Muscle layer of duodenum (tissue), 2 donors: Measurements from ENCODE around the gene COL6A3.

ENCODE experiments used
- H3K27ac ChIP-seq: one replicate; pipeline ENCODE4 v1.7.0; 2013; ENCODE audit warnings: mild to moderate bottlenecking, low read length
- H3K27me3 ChIP-seq: one replicate; pipeline ENCODE4 v1.7.0; 2013; ENCODE audit warnings: low read depth, mild to moderate bottlenecking, control low read depth, low read length
- H3K36me3 ChIP-seq, 2 donors: one replicate each; pipeline ENCODE4 v1.7.0; 2013; ENCODE audit warnings: low read length in 2 of 2, control low read depth in 1 of 2, mild to moderate bottlenecking in 1 of 2; ENCODE audit not compliant: insufficient read depth in 2 of 2, control insufficient read depth in 1 of 2
- H3K4me1 ChIP-seq, 2 donors: one replicate each; pipeline ENCODE4 v1.7.0; 2013; ENCODE audit warnings: low read length in 2 of 2, mild to moderate bottlenecking in 2 of 2, control low read depth in 1 of 2, moderate library complexity in 1 of 2; ENCODE audit not compliant: insufficient read depth in 2 of 2, control insufficient read depth in 1 of 2
- H3K4me3 ChIP-seq, 2 donors: one replicate each; pipeline ENCODE4 v1.7.0; 2013; ENCODE audit warnings: low read length in 2 of 2, low read depth in 1 of 2, mild to moderate bottlenecking in 1 of 2
- H3K9me3 ChIP-seq, 2 donors: one replicate each; pipeline ENCODE4 v1.7.0; 2013; ENCODE audit warnings: low read length in 2 of 2, control low read depth in 1 of 2, mild to moderate bottlenecking in 1 of 2; ENCODE audit not compliant: control insufficient read depth in 1 of 2
- donor health status: healthy.

The COL6A3 gene

DNA sequence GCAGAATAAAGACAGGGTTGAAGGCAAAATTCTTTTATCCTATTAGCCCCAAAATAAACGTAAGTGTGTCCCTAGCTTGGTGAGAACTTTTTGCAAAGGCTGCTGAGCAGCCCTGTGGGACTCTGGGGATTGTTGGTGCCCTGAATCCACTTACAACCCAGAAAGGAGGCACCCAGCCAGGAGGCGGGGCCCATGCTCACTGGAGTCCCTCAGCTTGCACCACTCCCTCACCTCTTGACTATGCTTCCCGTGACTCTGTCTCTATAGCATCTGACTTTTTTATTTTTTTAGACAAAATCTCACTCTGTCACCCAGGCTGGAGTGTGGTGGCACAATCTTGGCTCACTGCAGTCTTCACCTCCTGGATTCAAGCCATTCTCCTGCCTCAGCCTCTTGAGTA, 15.8 kb upstream of the COL6A3 start:
- Histone ChIP-seq H3K9me3 (no peaks in the 10 kb centered on the region), H3K4me3 (no peak overlapping the region), H3K27ac (no peak overlapping the region)

DNA sequence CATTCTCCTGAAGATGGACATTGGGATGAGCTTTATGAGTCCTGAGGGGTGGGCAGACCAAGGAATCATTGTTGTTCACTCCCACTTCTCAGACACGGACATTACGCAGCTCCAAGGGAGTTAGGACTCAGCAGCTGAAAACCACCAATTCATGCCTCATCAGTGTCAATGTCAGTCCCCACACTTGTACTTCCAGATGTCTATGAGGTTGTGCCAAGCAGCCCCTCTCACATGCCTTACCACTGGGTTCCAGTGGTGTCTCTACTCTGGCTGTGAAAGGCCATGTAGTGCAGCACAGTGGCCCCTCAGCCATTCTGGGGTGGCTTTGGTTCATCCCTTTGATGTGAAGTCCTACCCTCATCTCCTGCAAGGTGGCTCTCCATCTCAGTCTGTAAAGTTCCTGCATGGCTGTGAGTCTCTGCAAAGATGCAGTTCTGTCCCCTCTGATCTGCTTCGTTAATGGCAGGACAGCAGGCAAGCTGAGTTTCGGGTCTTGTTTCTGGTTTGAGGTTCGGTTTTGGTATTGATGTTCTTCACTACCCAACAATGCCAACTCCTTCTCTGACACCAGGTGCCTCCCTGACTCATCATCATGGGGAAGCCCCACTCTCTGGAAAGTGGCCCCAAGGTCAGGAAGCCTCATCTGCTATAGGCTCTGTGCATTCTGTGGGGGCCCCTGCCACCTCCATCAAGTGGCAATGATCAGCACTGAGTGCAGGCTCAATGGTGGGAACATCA, 14.0 kb upstream of the COL6A3 start:
- Histone ChIP-seq H3K4me3 (no peak overlapping the region), H3K4me1 (peaks cover 0 to 3% of the 10 kb centered on the region in 2 donors), H3K27me3 (no peaks in the 10 kb centered on the region), H3K36me3 (no peaks in the 10 kb centered on the region), H3K27ac (no peak overlapping the region), H3K9me3 (no peaks in the 10 kb centered on the region)

More for the DNA sequence above, 15.8 kb upstream of the COL6A3 start:
- Histone ChIP-seq H3K36me3 (no peaks in the 10 kb centered on the region), H3K4me1 (peaks cover 0 to 5% of the 10 kb centered on the region in 2 donors), H3K27me3 (no peaks in the 10 kb centered on the region)

DNA sequence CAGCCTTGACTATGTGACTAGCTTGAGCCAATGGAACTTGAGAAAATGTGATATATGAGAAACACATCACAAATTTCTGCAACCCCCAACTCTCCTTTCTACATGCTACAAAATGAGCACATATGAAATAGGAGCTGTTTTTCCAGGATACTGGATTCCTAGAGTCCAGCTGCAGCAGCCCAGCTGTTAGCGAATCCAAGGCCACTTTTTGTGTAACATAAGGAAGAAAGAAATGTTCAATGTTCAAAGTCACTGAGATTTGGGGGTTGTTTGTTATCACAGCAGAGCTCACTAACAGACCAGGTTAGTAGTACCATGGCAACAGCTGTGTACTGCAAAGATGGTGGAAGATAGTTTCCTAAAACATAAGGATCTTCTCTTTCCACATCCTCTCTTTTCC, 12.6 kb upstream of the COL6A3 start:
- H3K36me3 ChIP-seq: no peaks in the 10 kb centered on the region

DNA sequence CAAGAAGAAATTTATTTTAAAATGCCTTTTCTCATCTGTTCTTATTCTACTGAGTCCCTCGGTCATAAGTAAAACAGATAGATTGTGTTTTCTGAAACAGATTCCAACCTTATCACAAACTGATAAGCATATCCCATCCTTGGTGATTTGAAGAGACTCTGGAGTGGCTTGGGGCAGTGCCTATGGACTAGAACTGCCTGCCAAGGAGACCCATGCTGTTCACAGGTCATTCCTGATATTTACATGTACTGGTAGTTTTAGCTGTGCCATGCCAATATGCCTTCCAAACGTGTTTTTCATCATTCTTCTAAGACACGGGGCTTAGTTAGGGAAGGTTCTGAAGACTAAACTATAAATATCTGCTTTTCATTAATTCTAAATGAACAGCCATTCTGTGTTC, 11.4 kb upstream of the COL6A3 start:
- Histone ChIP-seq H3K27ac (no peak overlapping the region), H3K36me3 (no peaks in the 10 kb centered on the region), H3K27me3 (no peaks in the 10 kb centered on the region), H3K9me3 (no peaks in the 10 kb centered on the region), H3K4me1 (peaks cover 0 to 4% of the 10 kb centered on the region in 2 donors), H3K4me3 (no peak overlapping the region)

More for the DNA sequence above, 12.6 kb upstream of the COL6A3 start:
- Histone ChIP-seq H3K4me3 (no peak overlapping the region), H3K4me1 (peaks cover 0 to 4% of the 10 kb centered on the region in 2 donors), H3K9me3 (no peaks in the 10 kb centered on the region), H3K27ac (no peak overlapping the region), H3K27me3 (no peaks in the 10 kb centered on the region)

- Histone ChIP-seq H3K4me3 (no peak overlapping the region), H3K36me3 (no peaks in the 10 kb centered on the region), H3K27ac (no peak overlapping the region), H3K27me3 (no peaks in the 10 kb centered on the region), H3K9me3 (no peaks in the 10 kb centered on the region), H3K4me1 (peaks cover 0 to 4% of the 10 kb centered on the region in 2 donors)
Observed at GRCh38 chr2:237424544-237424943, 10.6 kb upstream of the COL6A3 start.

DNA sequence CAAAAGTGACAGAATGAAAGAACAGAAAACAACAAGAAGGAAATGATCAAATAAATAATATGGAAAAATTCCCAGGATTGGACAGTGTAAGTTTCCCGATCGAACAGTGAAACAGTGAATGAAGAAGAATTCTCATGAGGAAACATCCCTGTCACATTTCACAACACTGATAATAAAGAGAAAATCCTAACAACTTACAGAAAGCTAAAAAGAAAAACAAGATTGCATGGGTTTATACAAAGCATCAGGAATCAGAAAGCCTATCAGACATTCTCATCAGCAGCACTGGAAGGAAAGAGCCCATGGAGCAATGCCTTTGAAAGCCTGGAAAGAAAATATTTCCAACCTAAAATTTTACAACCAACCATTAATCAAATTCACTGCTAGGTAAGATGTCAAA, 9.9 kb upstream of the COL6A3 start:
- Histone ChIP-seq H3K9me3 (no peaks in the 10 kb centered on the region), H3K4me3 (no peak overlapping the region), H3K27me3 (no peaks in the 10 kb centered on the region), H3K36me3 (no peaks in the 10 kb centered on the region), H3K4me1 (peaks cover 0 to 4% of the 10 kb centered on the region in 2 donors), H3K27ac (no peak overlapping the region)

DNA sequence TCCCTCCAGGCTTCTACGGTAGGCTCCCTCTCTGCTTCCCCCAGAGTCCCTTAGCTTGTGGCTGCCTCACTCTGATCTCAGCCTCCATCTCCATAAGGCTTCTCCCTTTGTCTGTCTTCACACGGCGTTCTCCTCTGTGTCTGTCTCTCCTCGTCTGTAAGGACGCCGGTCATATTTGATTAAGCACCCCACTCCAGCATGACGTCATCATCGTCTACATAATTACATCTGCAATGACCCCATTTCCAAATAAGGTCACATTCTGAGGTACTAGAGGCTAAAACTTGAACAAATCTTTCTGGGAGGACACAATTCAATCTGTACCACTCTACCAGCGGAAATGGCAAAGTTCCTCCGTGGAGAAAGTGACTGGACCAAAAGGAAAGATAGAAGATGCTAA, 8.3 kb upstream of the COL6A3 start:
- Histone ChIP-seq H3K36me3 (no peaks in the 10 kb centered on the region), H3K4me3 (peak overlapping the region in 1 of 2 donors; percentile 27), H3K4me1 (peaks cover 0 to 4% of the 10 kb centered on the region in 2 donors), H3K27ac (no peak overlapping the region), H3K27me3 (no peaks in the 10 kb centered on the region), H3K9me3 (no peaks in the 10 kb centered on the region)

GRCh38 chr2:237421542-237422116, 7.7 kb upstream of the COL6A3 start:
- Histone ChIP-seq H3K4me1 (peaks cover 0 to 4% of the 10 kb centered on the region in 2 donors), H3K27me3 (no peaks in the 10 kb centered on the region)

GRCh38 chr2:237418300-237418699, 4.3 kb upstream of the COL6A3 start:
- Histone ChIP-seq H3K9me3 (no peaks in the 10 kb centered on the region), H3K4me3 (no peak overlapping the region), H3K27ac (no peak overlapping the region), H3K36me3 (peaks cover 0 to 1% of the 10 kb centered on the region in 2 donors), H3K4me1 (peaks cover 0 to 4% of the 10 kb centered on the region in 2 donors), H3K27me3 (no peaks in the 10 kb centered on the region)

More at GRCh38 chr2:237421542-237422116, 7.7 kb upstream of the COL6A3 start:
- no peaks in the 10 kb centered on the region for H3K9me3 ChIP-seq
- peak overlapping the region; percentile 52 for H3K27ac ChIP-seq
- no peaks in the 10 kb centered on the region for H3K36me3 ChIP-seq
- H3K4me3 ChIP-seq: peak overlapping the region; percentile 5 to 27

DNA sequence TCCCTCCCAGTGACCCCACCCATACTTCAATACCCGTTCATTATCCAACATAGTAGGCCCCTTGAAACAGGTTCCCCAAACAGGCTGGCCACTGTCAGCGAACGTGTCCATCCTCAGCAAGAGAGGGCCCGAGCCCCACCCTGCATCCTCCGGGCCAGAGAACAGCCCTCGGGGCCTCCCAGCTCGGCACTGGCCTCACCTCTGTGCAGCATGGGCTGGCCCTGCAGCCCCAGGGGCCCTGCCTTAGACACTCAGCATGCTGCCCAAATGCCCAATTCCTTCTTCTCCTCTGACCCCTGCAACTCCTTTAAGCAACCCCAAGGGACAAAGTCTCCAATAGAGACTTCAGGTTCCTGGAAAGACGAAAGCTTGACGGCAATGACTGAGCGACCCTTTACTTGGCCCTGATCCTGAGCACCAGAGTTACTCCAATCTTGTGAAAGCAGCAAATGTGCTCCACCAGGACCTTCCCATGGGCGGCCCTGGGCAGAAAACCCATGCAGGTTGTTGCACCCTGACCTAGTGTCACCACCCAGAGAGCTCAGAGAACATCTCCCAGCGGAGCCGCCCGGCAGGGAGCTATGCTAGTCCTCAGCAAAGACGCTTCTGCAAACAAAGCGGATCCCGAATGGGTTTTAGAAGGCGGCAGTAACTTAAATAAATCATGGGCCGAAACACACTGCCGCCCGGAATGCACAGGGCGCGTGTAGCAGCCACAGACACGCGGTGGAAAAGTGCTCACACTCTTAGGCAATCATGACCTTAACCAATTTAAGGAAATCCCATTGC, 782 bp downstream of the COL6A3 start:
- peak overlapping the region; percentile 84 for H3K27ac ChIP-seq
- peaks cover 0 to 2% of the 10 kb centered on the region in 2 donors for H3K4me1 ChIP-seq
- H3K36me3 ChIP-seq: peaks cover 0 to 11% of the 10 kb centered on the region in 2 donors
- peak overlapping the region; percentile 79 to 84 for H3K4me3 ChIP-seq
- no peaks in the 10 kb centered on the region for H3K27me3 ChIP-seq
- H3K9me3 ChIP-seq: no peaks in the 10 kb centered on the region

- H3K9me3 ChIP-seq: no peaks in the 10 kb centered on the region
- peak overlapping the region; percentile 84 for H3K27ac ChIP-seq
- peak overlapping the region; percentile 79 to 84 for H3K4me3 ChIP-seq
Observed at GRCh38 chr2:237412646-237412987, 1.3 kb downstream of the COL6A3 start.

More at GRCh38 chr2:237412646-237412987, 1.3 kb downstream of the COL6A3 start:
- peaks cover 2 to 7% of the 10 kb centered on the region in 2 donors for H3K4me1 ChIP-seq
- H3K27me3 ChIP-seq: no peaks in the 10 kb centered on the region
- H3K36me3 ChIP-seq: peaks cover 0 to 11% of the 10 kb centered on the region in 2 donors
